ENCODE measurements around the gene TGFBR1. TPM values are rescaled to one million over a fixed set of nuclear protein-coding genes. Genes with fewer than 3 reads are reported as not detected.

The TGFBR1 gene
- total and polyA plus RNA-seq, 2 donors (not counting 3 experiments of a cell fraction or from before 2014, with no cell fraction given): 5.8 to 18.6 TPM

DNA sequence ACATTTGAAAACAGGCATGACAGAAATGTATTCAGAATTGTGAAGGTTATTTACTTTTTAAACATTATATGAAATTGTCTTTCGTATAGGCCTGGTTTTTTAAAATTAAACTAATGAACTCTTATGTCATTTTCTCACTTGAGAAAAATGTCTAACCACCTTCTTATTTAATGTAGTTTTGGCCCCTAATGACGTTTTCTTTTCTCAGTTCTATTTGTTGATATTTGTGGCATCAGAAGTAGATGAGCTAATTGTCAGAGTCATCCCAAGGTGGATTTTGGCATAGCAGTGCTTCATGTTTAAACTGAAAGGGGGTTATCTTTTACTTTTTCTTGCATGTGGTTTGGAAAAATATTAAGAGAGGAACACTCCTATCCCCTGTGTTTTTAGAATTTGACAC lies 28.2 kb downstream of the TGFBR1 start:
- FAIRE-seq (no peak), DNase-seq (ENCODE audit: low read depth, low spot score) (no peak)
- H4K20me1 ChIP-seq (replicated peaks; ENCODE audit: control insufficient read depth, extremely low read depth, insufficient read depth, low read length): no peaks in the 10 kb centered on the region
- no peaks in the 10 kb centered on the region for H3K36me3 ChIP-seq (ENCODE audit: control insufficient read depth in 2 of 2, extremely low read depth in 1 of 2, insufficient read depth in 2 of 2, low read length in 2 of 2)
- H3K27ac ChIP-seq (ENCODE audit: insufficient read depth, low read depth, low read length): no peak overlapping the region
- H3K4me3 ChIP-seq (replicated peaks in 1 of 3; ENCODE audit: insufficient read depth in 1 of 3, low read depth in 1 of 3, low read length in 3 of 3): no peak overlapping the region
- H3K79me2 ChIP-seq (ENCODE audit: control insufficient read depth, insufficient read depth, low read length): no peaks in the 10 kb centered on the region
- no peak for TF ChIP-seq FOS (IDR thresholded peaks at IDR 0.05; ENCODE audit: borderline replicate concordance, insufficient read depth, low read length)
- TF ChIP-seq POLR2AphosphoS5 (IDR thresholded peaks at IDR 0.05; ENCODE audit: insufficient read depth, low read depth, low read length): no peak
- TF ChIP-seq JUN (IDR thresholded peaks at IDR 0.05; ENCODE audit: borderline replicate concordance, insufficient read depth, insufficient read length, low read depth): no peak
- TF ChIP-seq MAX (IDR thresholded peaks at IDR 0.05; ENCODE audit: insufficient read depth, insufficient read length): no peak
- no peak for TF ChIP-seq GATA2 (IDR thresholded peaks at IDR 0.05; ENCODE audit: insufficient read depth, insufficient read length, low read depth, low read length)
- TF ChIP-seq EZH2 (IDR thresholded peaks at IDR 0.05; ENCODE audit: borderline replicate concordance, low read depth, low read length, severe bottlenecking): no peak
- TF ChIP-seq, protein P1, sequence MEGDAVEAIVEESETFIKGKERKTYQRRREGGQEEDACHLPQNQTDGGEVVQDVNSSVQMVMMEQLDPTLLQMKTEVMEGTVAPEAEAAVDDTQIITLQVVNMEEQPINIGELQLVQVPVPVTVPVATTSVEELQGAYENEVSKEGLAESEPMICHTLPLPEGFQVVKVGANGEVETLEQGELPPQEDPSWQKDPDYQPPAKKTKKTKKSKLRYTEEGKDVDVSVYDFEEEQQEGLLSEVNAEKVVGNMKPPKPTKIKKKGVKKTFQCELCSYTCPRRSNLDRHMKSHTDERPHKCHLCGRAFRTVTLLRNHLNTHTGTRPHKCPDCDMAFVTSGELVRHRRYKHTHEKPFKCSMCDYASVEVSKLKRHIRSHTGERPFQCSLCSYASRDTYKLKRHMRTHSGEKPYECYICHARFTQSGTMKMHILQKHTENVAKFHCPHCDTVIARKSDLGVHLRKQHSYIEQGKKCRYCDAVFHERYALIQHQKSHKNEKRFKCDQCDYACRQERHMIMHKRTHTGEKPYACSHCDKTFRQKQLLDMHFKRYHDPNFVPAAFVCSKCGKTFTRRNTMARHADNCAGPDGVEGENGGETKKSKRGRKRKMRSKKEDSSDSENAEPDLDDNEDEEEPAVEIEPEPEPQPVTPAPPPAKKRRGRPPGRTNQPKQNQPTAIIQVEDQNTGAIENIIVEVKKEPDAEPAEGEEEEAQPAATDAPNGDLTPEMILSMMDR (IDR thresholded peaks at IDR 0.05; ENCODE audit: extremely low read depth in 1 of 2, insufficient read depth in 1 of 2, low read depth in 1 of 2, low read length in 2 of 2): no peak
- no peak for TF ChIP-seq MYC (IDR thresholded peaks at IDR 0.05; ENCODE audit: low read depth, low read length)
- no peak for TF ChIP-seq POLR2A (IDR thresholded peaks at IDR 0.05; ENCODE audit: low read depth, low read length)
- CTCF ChIA-PET: interaction anchor here (0.8 to 1.5 kb wide), 4 partner anchors 9 to 285 kb away, joined by 3 to 5 read pairs (median 4); no protein-coding TSS in a partner anchor
- H3K27me3 ChIP-seq (ENCODE audit: control insufficient read depth in 2 of 2, insufficient read depth in 2 of 2, low read length in 2 of 2): no peaks in the 10 kb centered on the region
- H3K9me3 ChIP-seq (replicated peaks; ENCODE audit: control insufficient read depth, insufficient read depth, low read length): no peaks in the 10 kb centered on the region
- no peaks in the 10 kb centered on the region for H3K9me1 ChIP-seq (replicated peaks; ENCODE audit: control insufficient read depth, extremely low read depth, insufficient read depth, low read length)
- no peak overlapping the region for H3K4me2 ChIP-seq (ENCODE audit: insufficient read depth, low read length)
- dilution Hi-C loops (cut with MboI; ENCODE audit: extremely low pct_ligation_motif_present, low sequenced_read_pairs) (no loop called here), intact Hi-C loops (cut with micrococcal nuclease) (no loop called here)
- no TSS peak for BruUV-seq (replicated peaks)
- H3K9ac ChIP-seq (replicated peaks; ENCODE audit: extremely low read depth, insufficient read depth, low read length): no peak overlapping the region
- no peak overlapping the region for H2AFZ ChIP-seq (ENCODE audit: low read depth, low read length)
- H3K4me1 ChIP-seq (ENCODE audit: control insufficient read depth, extremely low read depth, insufficient read depth, low read length): no peaks in the 10 kb centered on the region
- POLR2A ChIA-PET: no interaction called here
